GM23338 (cell line): ENCODE measurements around the gene PVRIG. TPM values are rescaled to one million over a fixed set of nuclear protein-coding genes. Genes with fewer than 3 reads are reported as not detected.

ENCODE experiments used
- ATAC-seq: fragments of 200-7000 bp; cut with Tn5 transposase; 3 replicates; pipeline ENCODE4 v1.9.1; 2020
- DNase-seq: peaks from one replicate; pipeline ENCODE4 v3.0.0-alpha.2; 2015; ENCODE audit warnings: low spot score
- H2AFZ ChIP-seq: fragments of 200-600 bp; sonication (generic); 2 replicates; pipeline ENCODE4 v1.8.0; 2016; ENCODE audit warnings: antibody characterized with exemption, mild to moderate bottlenecking, moderate library complexity
- H3F3A ChIP-seq: fragments of 200-600 bp; sonication (generic); replicated peaks from 2 replicates; pipeline ENCODE4 v1.8.0; 2017; ENCODE audit warnings: antibody characterized with exemption, mixed run types, low read depth
- H3K27ac ChIP-seq: fragments of 200-600 bp; sonication (generic); 2 replicates; pipeline ENCODE4 v1.6.1; 2016; ENCODE audit warnings: low read depth
- H3K27me3 ChIP-seq: fragments of 200-600 bp; sonication (generic); 2 replicates; pipeline ENCODE4 v1.8.0; 2016; ENCODE audit warnings: mild to moderate bottlenecking, mixed run types, moderate library complexity; ENCODE audit not compliant: insufficient read depth
- H3K36me3 ChIP-seq: fragments of 200-600 bp; sonication (generic); 2 replicates; pipeline ENCODE4 v1.8.0; 2016; ENCODE audit warnings: mild to moderate bottlenecking; ENCODE audit not compliant: insufficient read depth
- H3K4me1 ChIP-seq: fragments of 200-600 bp; sonication (generic); 2 replicates; pipeline ENCODE4 v1.8.0; 2016; ENCODE audit warnings: mild to moderate bottlenecking, moderate library complexity; ENCODE audit not compliant: insufficient read depth
- H3K4me2 ChIP-seq: fragments of 200-600 bp; sonication (generic); 2 replicates; pipeline ENCODE4 v1.7.1; 2017; ENCODE audit warnings: mixed run types
- H3K4me3 ChIP-seq: fragments of 200-600 bp; sonication (generic); 2 replicates; pipeline ENCODE4 v1.6.1; 2016; ENCODE audit warnings: mixed run types
- H3K79me2 ChIP-seq: fragments of 200-600 bp; sonication (generic); replicated peaks from 2 replicates; pipeline ENCODE4 v1.8.0; 2017; ENCODE audit warnings: mild to moderate bottlenecking; ENCODE audit not compliant: insufficient read depth
- H3K9me2 ChIP-seq: fragments of 200-600 bp; sonication (generic); 2 replicates; pipeline ENCODE4 v1.8.0; 2017; ENCODE audit not compliant: insufficient read depth
- H4K20me1 ChIP-seq: fragments of 200-600 bp; sonication (generic); replicated peaks from 2 replicates; pipeline ENCODE4 v1.8.0; 2017; ENCODE audit warnings: mild to moderate bottlenecking; ENCODE audit not compliant: insufficient read depth
- H3K27ac Mint-ChIP-seq: 2 replicates; pipeline ENCODE4 v1.8.0; 2020; ENCODE audit warnings: inconsistent platforms, mild to moderate bottlenecking, moderate library complexity, mixed read lengths
- H3K27me3 Mint-ChIP-seq: 3 replicates; pipeline ENCODE4 v1.8.0; 2022; ENCODE audit warnings: low read depth, mild to moderate bottlenecking, moderate library complexity, mixed read lengths, inconsistent platforms; ENCODE audit not compliant: insufficient read depth, poor library complexity
- H3K36me3 Mint-ChIP-seq: 3 replicates; pipeline ENCODE4 v1.8.0; 2021; ENCODE audit warnings: low read depth, mild to moderate bottlenecking, inconsistent platforms, moderate library complexity, mixed read lengths
- H3K4me1 Mint-ChIP-seq: 3 replicates; pipeline ENCODE4 v1.8.0; 2020; ENCODE audit warnings: mild to moderate bottlenecking, inconsistent platforms, mixed read lengths
- H3K4me3 Mint-ChIP-seq: 3 replicates; pipeline ENCODE4 v1.8.0; 2021; ENCODE audit warnings: moderate library complexity, mild to moderate bottlenecking, inconsistent platforms, mixed read lengths
- H3K9me3 Mint-ChIP-seq: 3 replicates; pipeline ENCODE4 v1.8.0; 2020; ENCODE audit warnings: moderate library complexity, mild to moderate bottlenecking, inconsistent platforms, mixed read lengths
- CREB1 ChIP-seq: fragments of 250-450 bp; sonication (Bioruptor Pico); IDR thresholded peaks from 2 replicates; pipeline ENCODE4 v1.5.0; 2020; ENCODE audit warnings: low read depth, mild to moderate bottlenecking, moderate library complexity
- EZH2phosphoT487 ChIP-seq: fragments of 200-600 bp; sonication (generic); IDR thresholded peaks from one replicate; pipeline ENCODE4 v1.8.1; 2018; ENCODE audit warnings: antibody characterized with exemption; ENCODE audit not compliant: unreplicated experiment
- NANOG ChIP-seq: IDR thresholded peaks from 2 replicates; pipeline ENCODE4 v1.6.1; 2016; ENCODE audit warnings: antibody characterized with exemption, borderline replicate concordance
- POLR2AphosphoS5 ChIP-seq: IDR thresholded peaks from 2 replicates; pipeline ENCODE4 v1.6.1; 2016; ENCODE audit warnings: antibody characterized with exemption, low read depth
- STAT1 ChIP-seq: IDR thresholded peaks from one replicate; pipeline ENCODE4 v1.6.1; 2016; ENCODE audit warnings: antibody characterized with exemption; ENCODE audit not compliant: unreplicated experiment
- ZNF331 ChIP-seq: fragments of 250-450 bp; sonication (Bioruptor Pico); IDR thresholded peaks from 2 replicates; pipeline ENCODE4 v1.5.0; 2020; ENCODE audit warnings: low read depth, mild to moderate bottlenecking, moderate library complexity
- polyA plus RNA-seq: library from polyadenylated mRNA; unstranded; fragments of >200 nt; fragmentation: Nextera tagmentation; extraction: Ambion mirVana; gene quantifications from 2 replicates; pipeline ENCODE4 v1.2.1, GENCODE V29; 2016
- total RNA-seq: library from RNA; depleted of rRNA; stranded (reverse); fragments of >200 nt; shearing (Covaris generic); gene quantifications from 2 replicates; pipeline ENCODE4 v1.2.3, GENCODE V29; 2014
- TF ChIP-seq, protein P1 (sequence below): IDR thresholded peaks from one replicate; pipeline ENCODE4 v1.6.1; 2018; ENCODE audit warnings: antibody characterized with exemption; ENCODE audit not compliant: unreplicated experiment

PVRIG gene
- total and polyA plus RNA-seq, 2 experiments from 2014 or later: 1.1 TPM; not detected in 1

DNA sequence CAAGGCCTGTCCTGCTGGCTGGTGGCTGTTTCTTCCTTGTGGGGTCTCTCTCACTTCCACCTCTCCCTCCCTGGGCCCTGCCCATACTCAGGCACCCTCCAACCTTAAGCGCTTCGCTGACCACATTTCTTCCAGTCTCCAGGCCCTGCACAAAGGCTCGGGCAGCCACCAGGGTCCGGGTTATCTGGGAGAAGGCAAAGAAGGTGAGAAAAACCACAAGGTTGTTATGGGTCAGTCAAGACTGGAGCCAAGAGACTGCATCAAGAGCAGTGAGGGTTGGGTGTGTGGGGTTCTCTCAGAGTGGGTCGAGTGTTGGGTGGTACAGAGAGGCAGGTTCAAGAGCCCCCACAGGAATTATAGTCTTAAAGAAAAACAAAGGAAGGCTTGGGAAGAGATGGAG is 45.2 kb upstream of the PVRIG start:
- no peaks in the 10 kb centered on the region; the same call in 2 of the 3 replicates for H3K9me3 Mint-ChIP-seq
- H3K4me1 ChIP-seq: peaks cover 20% of the 10 kb centered on the region
- no peak for ATAC-seq

DNA sequence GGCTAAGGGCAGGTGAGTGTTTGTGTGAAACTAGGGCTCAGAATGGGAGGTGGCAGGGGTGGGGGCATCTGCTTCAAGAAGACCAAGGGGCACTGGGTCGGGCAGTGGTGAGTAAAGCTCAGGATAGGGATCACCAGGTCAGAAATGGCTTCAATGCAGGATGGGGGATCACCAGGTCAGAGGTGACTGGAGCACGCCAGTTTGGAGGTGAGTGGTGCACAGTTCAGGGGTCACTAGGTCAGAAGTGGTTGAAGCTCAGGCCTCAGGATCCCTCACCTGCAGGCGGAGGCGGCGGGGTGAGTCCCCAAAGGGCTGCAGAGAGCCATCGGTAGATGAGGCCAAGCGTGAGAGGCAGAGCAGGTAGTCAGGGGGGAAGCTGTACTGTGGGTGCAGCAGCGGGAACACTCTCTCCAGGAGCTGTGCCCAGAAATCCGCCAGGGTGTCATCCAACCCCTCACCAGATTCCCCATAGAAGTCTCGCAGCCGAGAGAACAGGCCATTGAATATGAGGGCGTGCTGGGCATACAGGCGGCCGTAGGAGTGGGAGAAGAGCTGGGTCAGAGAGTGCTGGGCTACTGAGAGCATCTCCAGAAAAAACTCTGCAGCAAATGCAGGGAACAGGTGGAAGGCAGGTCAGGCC is 44.3 kb upstream of the PVRIG start:
- peak overlapping the region; percentile 67 for H3K4me3 Mint-ChIP-seq
- Histone ChIP-seq H3K36me3 (peaks cover 4% of the 10 kb centered on the region; the same call in 1 of the 2 replicates), H3K4me1 (peaks cover 12% of the 10 kb centered on the region), H3K27me3 (peaks cover 18% of the 10 kb centered on the region), H3K4me2 (no peak overlapping the region), H3F3A (peaks cover 7% of the 10 kb centered on the region), H4K20me1 (peaks cover 7% of the 10 kb centered on the region; the same call in 1 of the 2 replicates), H3K79me2 (peaks cover 12% of the 10 kb centered on the region), H2AFZ (no peak overlapping the region), H3K27ac (no peak overlapping the region), H3K4me3 (no peak overlapping the region), H3K9me2 (no peaks in the 10 kb centered on the region; the same call in 1 of the 2 replicates)
- ATAC-seq (no peak), DNase-seq (no peak)
- H3K27me3 Mint-ChIP-seq: peaks cover 36% of the 10 kb centered on the region
- no peaks in the 10 kb centered on the region; the same call in 2 of the 3 replicates for H3K9me3 Mint-ChIP-seq
- TF ChIP-seq ZNF331 (CRISPR knock-in tag) (no peak), POLR2AphosphoS5 (no peak)
- no peak overlapping the region; the same call in 1 of the 2 replicates for H3K27ac Mint-ChIP-seq
- H3K4me1 Mint-ChIP-seq: peaks cover 27% of the 10 kb centered on the region
- peaks cover 24% of the 10 kb centered on the region for H3K36me3 Mint-ChIP-seq

More for the DNA sequence above, 45.2 kb upstream of the PVRIG start:
- no peak for TF ChIP-seq EZH2phosphoT487
- TF ChIP-seq CREB1 (CRISPR knock-in tag): no peak
- TF ChIP-seq, protein P1, sequence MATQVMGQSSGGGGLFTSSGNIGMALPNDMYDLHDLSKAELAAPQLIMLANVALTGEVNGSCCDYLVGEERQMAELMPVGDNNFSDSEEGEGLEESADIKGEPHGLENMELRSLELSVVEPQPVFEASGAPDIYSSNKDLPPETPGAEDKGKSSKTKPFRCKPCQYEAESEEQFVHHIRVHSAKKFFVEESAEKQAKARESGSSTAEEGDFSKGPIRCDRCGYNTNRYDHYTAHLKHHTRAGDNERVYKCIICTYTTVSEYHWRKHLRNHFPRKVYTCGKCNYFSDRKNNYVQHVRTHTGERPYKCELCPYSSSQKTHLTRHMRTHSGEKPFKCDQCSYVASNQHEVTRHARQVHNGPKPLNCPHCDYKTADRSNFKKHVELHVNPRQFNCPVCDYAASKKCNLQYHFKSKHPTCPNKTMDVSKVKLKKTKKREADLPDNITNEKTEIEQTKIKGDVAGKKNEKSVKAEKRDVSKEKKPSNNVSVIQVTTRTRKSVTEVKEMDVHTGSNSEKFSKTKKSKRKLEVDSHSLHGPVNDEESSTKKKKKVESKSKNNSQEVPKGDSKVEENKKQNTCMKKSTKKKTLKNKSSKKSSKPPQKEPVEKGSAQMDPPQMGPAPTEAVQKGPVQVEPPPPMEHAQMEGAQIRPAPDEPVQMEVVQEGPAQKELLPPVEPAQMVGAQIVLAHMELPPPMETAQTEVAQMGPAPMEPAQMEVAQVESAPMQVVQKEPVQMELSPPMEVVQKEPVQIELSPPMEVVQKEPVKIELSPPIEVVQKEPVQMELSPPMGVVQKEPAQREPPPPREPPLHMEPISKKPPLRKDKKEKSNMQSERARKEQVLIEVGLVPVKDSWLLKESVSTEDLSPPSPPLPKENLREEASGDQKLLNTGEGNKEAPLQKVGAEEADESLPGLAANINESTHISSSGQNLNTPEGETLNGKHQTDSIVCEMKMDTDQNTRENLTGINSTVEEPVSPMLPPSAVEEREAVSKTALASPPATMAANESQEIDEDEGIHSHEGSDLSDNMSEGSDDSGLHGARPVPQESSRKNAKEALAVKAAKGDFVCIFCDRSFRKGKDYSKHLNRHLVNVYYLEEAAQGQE: no peak
- TF ChIP-seq STAT1: no peak
- TF ChIP-seq NANOG: no peak
- no peak overlapping the region for H3K27ac Mint-ChIP-seq
- Histone ChIP-seq H3K27me3 (peaks cover 18% of the 10 kb centered on the region), H2AFZ (no peak overlapping the region), H3F3A (peaks cover 12% of the 10 kb centered on the region), H3K36me3 (peaks cover 4% of the 10 kb centered on the region; the same call in 1 of the 2 replicates), H3K4me3 (no peak overlapping the region), H3K79me2 (peaks cover 12% of the 10 kb centered on the region), H3K4me2 (no peak overlapping the region), H3K9me2 (no peaks in the 10 kb centered on the region; the same call in 1 of the 2 replicates), H4K20me1 (peaks cover 7% of the 10 kb centered on the region; the same call in 1 of the 2 replicates), H3K27ac (no peak overlapping the region)
- peaks cover 34% of the 10 kb centered on the region for H3K27me3 Mint-ChIP-seq
- peaks cover 24% of the 10 kb centered on the region for H3K36me3 Mint-ChIP-seq
- H3K4me1 Mint-ChIP-seq: peaks cover 35% of the 10 kb centered on the region
- DNase-seq: no peak
- H3K4me3 Mint-ChIP-seq: peak overlapping the region; percentile 19; the same call in 1 of the 3 replicates
